WTC11 (cell line): Measurements from ENCODE around the gene SLC10A3. TPM values are rescaled to one million over a fixed set of nuclear protein-coding genes. Genes with fewer than 3 reads are reported as not detected.

Experiments used
- ATAC-seq: fragments of 200-7000 bp; cut with Tn5 transposase; 2 replicates; pipeline ENCODE4 v1.10.0; 2021; ENCODE audit warnings: mild to moderate bottlenecking, moderate library complexity
- CTCF ChIA-PET: fragments of 300-600 bp; sonication (Branson Sonifier 250); formaldehyde crosslinking; loops from one replicate; lab custom pipeline; 2021; ENCODE audit warnings: antibody characterized with exemption; lab: Charles Lee
- POLR2A ChIA-PET: fragments of 350-600 bp; sonication (Branson Sonifier 250); formaldehyde crosslinking; loops from one replicate; lab custom pipeline; 2021; ENCODE audit warnings: antibody characterized with exemption; lab: Charles Lee
- DNase-seq: peaks from one replicate; pipeline ENCODE4 v3.0.0; 2021; ENCODE audit warnings: low spot score
- H3K27ac Mint-ChIP-seq: 2 replicates; pipeline ENCODE4 v1.8.0; 2021; ENCODE audit warnings: mixed read lengths
- H3K27me3 Mint-ChIP-seq: 2 replicates; pipeline ENCODE4 v1.8.0; 2021; ENCODE audit warnings: low read depth, mild to moderate bottlenecking, moderate library complexity, mixed read lengths
- H3K36me3 Mint-ChIP-seq: 2 replicates; pipeline ENCODE4 v1.8.0; 2021; ENCODE audit warnings: mixed read lengths
- H3K4me1 Mint-ChIP-seq: 2 replicates; pipeline ENCODE4 v1.8.0; 2022; ENCODE audit warnings: mixed read lengths
- H3K4me3 Mint-ChIP-seq: 2 replicates; pipeline ENCODE4 v1.8.0; 2021; ENCODE audit warnings: mild to moderate bottlenecking, moderate library complexity, mixed read lengths
- H3K9me3 Mint-ChIP-seq: 2 replicates; pipeline ENCODE4 v1.8.0; 2021; ENCODE audit warnings: mixed read lengths
- EMX1 ChIP-seq: fragments of 250-450 bp; sonication (Bioruptor Pico); IDR thresholded peaks from 2 replicates; pipeline ENCODE4 v1.8.0; 2021; ENCODE audit warnings: mild to moderate bottlenecking
- ESRRA ChIP-seq: sonication (generic); formaldehyde crosslinking; IDR thresholded peaks from 2 replicates; pipeline ENCODE4 v1.8.1; 2022; ENCODE audit warnings: mild to moderate bottlenecking, missing genetic modification reagents, borderline replicate concordance
- FOXJ3 ChIP-seq: sonication (generic); formaldehyde crosslinking; IDR thresholded peaks from 2 replicates; pipeline ENCODE4 v1.9.0; 2021; ENCODE audit warnings: missing genetic modification reagents, mild to moderate bottlenecking, borderline replicate concordance
- FOXK1 ChIP-seq: sonication (generic); formaldehyde crosslinking; IDR thresholded peaks from 2 replicates; pipeline ENCODE4 v1.8.0; 2022; ENCODE audit warnings: mild to moderate bottlenecking, moderate library complexity, missing genetic modification reagents
- FOXP1 ChIP-seq: sonication (generic); formaldehyde crosslinking; IDR thresholded peaks from 2 replicates; pipeline ENCODE4 v1.8.0; 2022; ENCODE audit warnings: missing genetic modification reagents, mild to moderate bottlenecking, moderate library complexity, borderline replicate concordance
- IRF2 ChIP-seq: sonication (generic); formaldehyde crosslinking; IDR thresholded peaks from 2 replicates; pipeline ENCODE4 v1.8.0; 2022; ENCODE audit warnings: low read depth, missing genetic modification reagents, borderline replicate concordance
- KAT7 ChIP-seq: sonication (generic); formaldehyde crosslinking; IDR thresholded peaks from 2 replicates; pipeline ENCODE4 v1.8.1; 2023; ENCODE audit warnings: missing genetic modification reagents, mild to moderate bottlenecking, borderline replicate concordance
- NFE2L1 ChIP-seq: sonication (generic); formaldehyde crosslinking; IDR thresholded peaks from 2 replicates; pipeline ENCODE4 v1.8.1; 2023; ENCODE audit warnings: missing genetic modification reagents
- OVOL2 ChIP-seq: fragments of 250-450 bp; sonication (Bioruptor Pico); IDR thresholded peaks from 2 replicates; pipeline ENCODE4 v1.9.0; 2021; ENCODE audit warnings: mild to moderate bottlenecking, borderline replicate concordance
- ZNF232 ChIP-seq: sonication (generic); formaldehyde crosslinking; IDR thresholded peaks from 2 replicates; pipeline ENCODE4 v1.8.0; 2022; ENCODE audit warnings: mild to moderate bottlenecking, missing genetic modification reagents
- total RNA-seq: library from RNA; stranded (reverse); gene quantifications from 3 replicates; pipeline ENCODE4 v1.2.3, GENCODE V29; 2021
- TF ChIP-seq, protein P1 (sequence below): sonication (generic); formaldehyde crosslinking; IDR thresholded peaks from 2 replicates; pipeline ENCODE4 v1.8.1; 2022; ENCODE audit warnings: missing genetic modification reagents, borderline replicate concordance
- TF ChIP-seq, protein P2 (sequence below): fragments of 250-450 bp; sonication (Bioruptor Pico); IDR thresholded peaks from 2 replicates; pipeline ENCODE4 v1.9.0; 2021; ENCODE audit warnings: mild to moderate bottlenecking, borderline replicate concordance
- TF ChIP-seq, protein P3 (sequence below): sonication (generic); formaldehyde crosslinking; IDR thresholded peaks from 2 replicates; pipeline ENCODE4 v1.8.1; 2023; ENCODE audit warnings: mild to moderate bottlenecking, missing genetic modification reagents
- TF ChIP-seq, protein P4 (sequence below): sonication (generic); formaldehyde crosslinking; IDR thresholded peaks from 2 replicates; pipeline ENCODE4 v1.8.0; 2023; ENCODE audit warnings: missing genetic modification reagents
- TF ChIP-seq, protein P5 (sequence below): sonication (generic); formaldehyde crosslinking; IDR thresholded peaks from 2 replicates; pipeline ENCODE4 v1.8.1; 2022; ENCODE audit warnings: low read depth, missing genetic modification reagents, borderline replicate concordance
- TF ChIP-seq, protein P6 (sequence below): fragments of 250-450 bp; sonication (Bioruptor Pico); IDR thresholded peaks from 2 replicates; pipeline ENCODE4 v1.8.0; 2021; ENCODE audit warnings: mild to moderate bottlenecking
- TF ChIP-seq, protein P7 (sequence below): fragments of 250-450 bp; sonication (Bioruptor Pico); IDR thresholded peaks from 2 replicates; pipeline ENCODE4 v1.9.0; 2021; ENCODE audit warnings: mild to moderate bottlenecking

The SLC10A3 gene
- total RNA-seq, 1 experiment from 2014 or later: 9.8 TPM

DNA sequence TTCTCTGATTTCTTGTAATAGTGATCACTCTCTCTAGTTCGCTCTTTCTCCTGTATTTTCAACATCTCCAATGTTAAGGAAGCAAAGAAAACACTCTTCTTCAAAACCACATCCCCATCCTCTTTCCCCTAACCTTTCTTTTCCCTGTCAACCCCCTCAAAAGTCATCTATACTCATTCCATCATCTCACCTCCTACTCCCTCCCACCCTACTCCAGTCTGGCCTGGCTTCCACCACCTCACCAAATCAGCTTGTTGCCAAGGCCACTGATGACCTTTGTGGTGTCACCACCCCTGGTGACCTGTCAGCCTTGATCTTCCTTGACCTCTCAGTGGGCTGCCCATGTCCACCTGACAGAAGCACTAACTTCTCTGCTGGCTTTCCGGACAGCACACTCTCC, 23.3 kb upstream of the SLC10A3 start (continued):
- TF ChIP-seq OVOL2 (no peak), FOXJ3 (CRISPR knock-in tag) (no peak), KAT7 (CRISPR knock-in tag) (no peak)
- TF ChIP-seq, protein P1, sequence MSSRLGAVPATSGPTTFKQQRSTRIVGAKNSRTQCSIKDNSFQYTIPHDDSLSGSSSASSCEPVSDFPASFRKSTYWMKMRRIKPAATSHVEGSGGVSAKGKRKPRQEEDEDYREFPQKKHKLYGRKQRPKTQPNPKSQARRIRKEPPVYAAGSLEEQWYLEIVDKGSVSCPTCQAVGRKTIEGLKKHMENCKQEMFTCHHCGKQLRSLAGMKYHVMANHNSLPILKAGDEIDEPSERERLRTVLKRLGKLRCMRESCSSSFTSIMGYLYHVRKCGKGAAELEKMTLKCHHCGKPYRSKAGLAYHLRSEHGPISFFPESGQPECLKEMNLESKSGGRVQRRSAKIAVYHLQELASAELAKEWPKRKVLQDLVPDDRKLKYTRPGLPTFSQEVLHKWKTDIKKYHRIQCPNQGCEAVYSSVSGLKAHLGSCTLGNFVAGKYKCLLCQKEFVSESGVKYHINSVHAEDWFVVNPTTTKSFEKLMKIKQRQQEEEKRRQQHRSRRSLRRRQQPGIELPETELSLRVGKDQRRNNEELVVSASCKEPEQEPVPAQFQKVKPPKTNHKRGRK (CRISPR knock-in tag): no peak
- TF ChIP-seq, all 79 proteins: peak for 0

DNA sequence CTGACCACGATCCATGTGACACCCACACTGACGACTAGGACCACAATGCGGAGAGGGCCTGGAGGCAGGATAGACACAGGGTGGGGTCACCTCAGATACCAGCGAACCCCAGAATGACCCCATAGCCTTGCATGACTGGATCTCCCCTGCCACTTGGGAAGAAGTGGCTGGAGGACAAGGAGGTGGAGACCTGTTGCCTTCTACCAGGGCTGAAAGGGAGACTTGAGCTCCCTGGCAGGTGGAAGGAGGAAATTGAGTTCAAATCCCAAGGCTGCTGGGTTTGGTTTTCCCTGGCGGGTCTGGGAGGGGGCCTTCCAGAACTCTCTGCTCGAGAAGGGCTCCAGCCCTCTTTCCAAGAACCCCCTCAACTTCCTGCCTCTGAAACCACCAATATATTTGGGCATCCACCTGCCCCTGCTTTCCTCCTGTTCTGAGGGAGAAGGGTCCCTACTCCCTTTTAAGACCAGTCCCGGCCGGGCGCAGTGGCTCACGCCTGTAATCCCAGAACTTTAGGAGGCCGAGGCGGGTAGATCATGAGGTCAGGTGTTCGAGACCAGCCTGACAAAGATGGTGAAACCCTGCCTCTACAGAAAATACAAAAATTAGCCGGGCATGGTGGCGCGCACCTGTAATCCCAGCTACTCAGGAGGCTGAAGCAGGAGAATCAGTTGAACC, 22.6 kb upstream of the SLC10A3 start:
- no peak for DNase-seq
- ATAC-seq: no peak
- Mint-ChIP-seq H3K4me1 (peaks cover 11% of the 10 kb centered on the region), H3K27ac (no peak overlapping the region), H3K9me3 (no peaks in the 10 kb centered on the region), H3K4me3 (no peak overlapping the region), H3K27me3 (peaks cover under 1% of the 10 kb centered on the region; the same call in 1 of the 2 replicates), H3K36me3 (peaks cover 15% of the 10 kb centered on the region)
- TF ChIP-seq, protein P2, sequence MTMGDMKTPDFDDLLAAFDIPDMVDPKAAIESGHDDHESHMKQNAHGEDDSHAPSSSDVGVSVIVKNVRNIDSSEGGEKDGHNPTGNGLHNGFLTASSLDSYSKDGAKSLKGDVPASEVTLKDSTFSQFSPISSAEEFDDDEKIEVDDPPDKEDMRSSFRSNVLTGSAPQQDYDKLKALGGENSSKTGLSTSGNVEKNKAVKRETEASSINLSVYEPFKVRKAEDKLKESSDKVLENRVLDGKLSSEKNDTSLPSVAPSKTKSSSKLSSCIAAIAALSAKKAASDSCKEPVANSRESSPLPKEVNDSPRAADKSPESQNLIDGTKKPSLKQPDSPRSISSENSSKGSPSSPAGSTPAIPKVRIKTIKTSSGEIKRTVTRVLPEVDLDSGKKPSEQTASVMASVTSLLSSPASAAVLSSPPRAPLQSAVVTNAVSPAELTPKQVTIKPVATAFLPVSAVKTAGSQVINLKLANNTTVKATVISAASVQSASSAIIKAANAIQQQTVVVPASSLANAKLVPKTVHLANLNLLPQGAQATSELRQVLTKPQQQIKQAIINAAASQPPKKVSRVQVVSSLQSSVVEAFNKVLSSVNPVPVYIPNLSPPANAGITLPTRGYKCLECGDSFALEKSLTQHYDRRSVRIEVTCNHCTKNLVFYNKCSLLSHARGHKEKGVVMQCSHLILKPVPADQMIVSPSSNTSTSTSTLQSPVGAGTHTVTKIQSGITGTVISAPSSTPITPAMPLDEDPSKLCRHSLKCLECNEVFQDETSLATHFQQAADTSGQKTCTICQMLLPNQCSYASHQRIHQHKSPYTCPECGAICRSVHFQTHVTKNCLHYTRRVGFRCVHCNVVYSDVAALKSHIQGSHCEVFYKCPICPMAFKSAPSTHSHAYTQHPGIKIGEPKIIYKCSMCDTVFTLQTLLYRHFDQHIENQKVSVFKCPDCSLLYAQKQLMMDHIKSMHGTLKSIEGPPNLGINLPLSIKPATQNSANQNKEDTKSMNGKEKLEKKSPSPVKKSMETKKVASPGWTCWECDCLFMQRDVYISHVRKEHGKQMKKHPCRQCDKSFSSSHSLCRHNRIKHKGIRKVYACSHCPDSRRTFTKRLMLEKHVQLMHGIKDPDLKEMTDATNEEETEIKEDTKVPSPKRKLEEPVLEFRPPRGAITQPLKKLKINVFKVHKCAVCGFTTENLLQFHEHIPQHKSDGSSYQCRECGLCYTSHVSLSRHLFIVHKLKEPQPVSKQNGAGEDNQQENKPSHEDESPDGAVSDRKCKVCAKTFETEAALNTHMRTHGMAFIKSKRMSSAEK (CRISPR knock-in tag): no peak
- TF ChIP-seq, protein P3, sequence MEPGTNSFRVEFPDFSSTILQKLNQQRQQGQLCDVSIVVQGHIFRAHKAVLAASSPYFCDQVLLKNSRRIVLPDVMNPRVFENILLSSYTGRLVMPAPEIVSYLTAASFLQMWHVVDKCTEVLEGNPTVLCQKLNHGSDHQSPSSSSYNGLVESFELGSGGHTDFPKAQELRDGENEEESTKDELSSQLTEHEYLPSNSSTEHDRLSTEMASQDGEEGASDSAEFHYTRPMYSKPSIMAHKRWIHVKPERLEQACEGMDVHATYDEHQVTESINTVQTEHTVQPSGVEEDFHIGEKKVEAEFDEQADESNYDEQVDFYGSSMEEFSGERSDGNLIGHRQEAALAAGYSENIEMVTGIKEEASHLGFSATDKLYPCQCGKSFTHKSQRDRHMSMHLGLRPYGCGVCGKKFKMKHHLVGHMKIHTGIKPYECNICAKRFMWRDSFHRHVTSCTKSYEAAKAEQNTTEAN (CRISPR knock-in tag): no peak
- TF ChIP-seq IRF2 (CRISPR knock-in tag) (no peak), FOXK1 (no peak)
- ChIA-PET CTCF (no interaction called here), POLR2A (no interaction called here)

DNA sequence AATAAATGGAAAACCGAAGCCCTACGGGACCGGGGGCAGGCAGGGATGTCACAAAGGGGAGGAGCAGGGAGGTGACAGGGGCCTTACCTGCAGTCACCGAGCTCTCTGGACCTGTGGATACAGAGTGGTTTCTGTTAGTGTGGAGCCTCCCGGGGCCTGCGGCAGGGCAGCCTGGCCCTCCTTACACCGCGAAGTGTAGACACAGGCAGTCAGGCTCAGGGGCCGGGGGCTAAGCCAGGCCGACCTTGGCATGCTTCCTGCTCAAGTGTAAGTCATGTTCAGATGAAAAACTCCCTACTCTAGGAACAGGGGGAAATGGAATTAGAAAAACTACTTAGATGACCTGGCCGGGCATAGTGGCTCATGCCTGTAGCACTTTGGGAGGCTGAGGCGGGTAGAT, 21.3 kb upstream of the SLC10A3 start:
- peaks cover 15% of the 10 kb centered on the region for H3K36me3 Mint-ChIP-seq
- H3K27ac Mint-ChIP-seq: no peak overlapping the region
- POLR2A ChIA-PET: no interaction called here
- ATAC-seq: no peak
- TF ChIP-seq, protein P4, sequence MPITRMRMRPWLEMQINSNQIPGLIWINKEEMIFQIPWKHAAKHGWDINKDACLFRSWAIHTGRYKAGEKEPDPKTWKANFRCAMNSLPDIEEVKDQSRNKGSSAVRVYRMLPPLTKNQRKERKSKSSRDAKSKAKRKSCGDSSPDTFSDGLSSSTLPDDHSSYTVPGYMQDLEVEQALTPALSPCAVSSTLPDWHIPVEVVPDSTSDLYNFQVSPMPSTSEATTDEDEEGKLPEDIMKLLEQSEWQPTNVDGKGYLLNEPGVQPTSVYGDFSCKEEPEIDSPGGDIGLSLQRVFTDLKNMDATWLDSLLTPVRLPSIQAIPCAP (CRISPR knock-in tag): no peak
- TF ChIP-seq, all 79 proteins: peak for 0
- DNase-seq: no peak
- CTCF ChIA-PET: no interaction called here
- Mint-ChIP-seq H3K4me1 (peaks cover 5% of the 10 kb centered on the region), H3K9me3 (no peaks in the 10 kb centered on the region), H3K27me3 (no peaks in the 10 kb centered on the region; the same call in 1 of the 2 replicates), H3K4me3 (no peak overlapping the region)

DNA sequence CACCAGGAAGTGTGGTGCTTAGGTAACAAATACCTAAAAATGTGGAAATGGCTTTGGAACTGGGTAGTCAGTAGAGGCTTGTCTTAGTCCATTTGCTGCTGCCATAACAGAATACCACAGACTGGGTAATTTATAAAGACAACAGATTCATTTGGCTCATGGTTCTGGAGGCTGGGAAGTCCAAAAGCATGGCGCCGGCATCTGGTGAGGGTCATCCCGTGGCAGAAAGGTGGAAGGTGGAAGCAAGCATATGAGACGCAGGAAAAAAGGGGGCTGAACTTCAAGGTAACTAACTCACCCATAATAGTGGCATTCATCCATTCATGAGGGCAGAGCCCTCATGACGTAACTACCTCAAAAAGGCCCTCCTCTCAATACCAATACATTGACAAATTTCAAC, 19.0 kb upstream of the SLC10A3 start:
- Mint-ChIP-seq H3K27me3 (no peaks in the 10 kb centered on the region; the same call in 1 of the 2 replicates), H3K4me1 (no peaks in the 10 kb centered on the region), H3K36me3 (peaks cover 15% of the 10 kb centered on the region), H3K4me3 (no peak overlapping the region), H3K9me3 (no peaks in the 10 kb centered on the region), H3K27ac (no peak overlapping the region)
- ATAC-seq: no peak
- CTCF ChIA-PET: no interaction called here
- DNase-seq: no peak
- POLR2A ChIA-PET: no interaction called here
- TF ChIP-seq ESRRA: no peak
- no peak for TF ChIP-seq FOXP1 (CRISPR knock-in tag)
- TF ChIP-seq NFE2L1 (CRISPR knock-in tag): no peak
- TF ChIP-seq, protein P5, sequence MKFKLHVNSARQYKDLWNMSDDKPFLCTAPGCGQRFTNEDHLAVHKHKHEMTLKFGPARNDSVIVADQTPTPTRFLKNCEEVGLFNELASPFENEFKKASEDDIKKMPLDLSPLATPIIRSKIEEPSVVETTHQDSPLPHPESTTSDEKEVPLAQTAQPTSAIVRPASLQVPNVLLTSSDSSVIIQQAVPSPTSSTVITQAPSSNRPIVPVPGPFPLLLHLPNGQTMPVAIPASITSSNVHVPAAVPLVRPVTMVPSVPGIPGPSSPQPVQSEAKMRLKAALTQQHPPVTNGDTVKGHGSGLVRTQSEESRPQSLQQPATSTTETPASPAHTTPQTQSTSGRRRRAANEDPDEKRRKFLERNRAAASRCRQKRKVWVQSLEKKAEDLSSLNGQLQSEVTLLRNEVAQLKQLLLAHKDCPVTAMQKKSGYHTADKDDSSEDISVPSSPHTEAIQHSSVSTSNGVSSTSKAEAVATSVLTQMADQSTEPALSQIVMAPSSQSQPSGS: no peak
- no peak for TF ChIP-seq EMX1
- no peak for TF ChIP-seq ZNF232 (CRISPR knock-in tag)
- TF ChIP-seq, protein P6, sequence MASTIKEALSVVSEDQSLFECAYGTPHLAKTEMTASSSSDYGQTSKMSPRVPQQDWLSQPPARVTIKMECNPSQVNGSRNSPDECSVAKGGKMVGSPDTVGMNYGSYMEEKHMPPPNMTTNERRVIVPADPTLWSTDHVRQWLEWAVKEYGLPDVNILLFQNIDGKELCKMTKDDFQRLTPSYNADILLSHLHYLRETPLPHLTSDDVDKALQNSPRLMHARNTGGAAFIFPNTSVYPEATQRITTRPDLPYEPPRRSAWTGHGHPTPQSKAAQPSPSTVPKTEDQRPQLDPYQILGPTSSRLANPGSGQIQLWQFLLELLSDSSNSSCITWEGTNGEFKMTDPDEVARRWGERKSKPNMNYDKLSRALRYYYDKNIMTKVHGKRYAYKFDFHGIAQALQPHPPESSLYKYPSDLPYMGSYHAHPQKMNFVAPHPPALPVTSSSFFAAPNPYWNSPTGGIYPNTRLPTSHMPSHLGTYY (CRISPR knock-in tag): no peak
- TF ChIP-seq, protein P7, sequence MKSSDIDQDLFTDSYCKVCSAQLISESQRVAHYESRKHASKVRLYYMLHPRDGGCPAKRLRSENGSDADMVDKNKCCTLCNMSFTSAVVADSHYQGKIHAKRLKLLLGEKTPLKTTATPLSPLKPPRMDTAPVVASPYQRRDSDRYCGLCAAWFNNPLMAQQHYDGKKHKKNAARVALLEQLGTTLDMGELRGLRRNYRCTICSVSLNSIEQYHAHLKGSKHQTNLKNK (CRISPR knock-in tag): no peak
